Endothelial cell of umbilical vein (primary cell): ENCODE results near the gene SLC9C1. TPM values are rescaled to one million over a fixed set of nuclear protein-coding genes. Genes with fewer than 3 reads are reported as not detected.

ENCODE experiments used
- BruUV-seq: library from RNA; stranded (reverse); fragments of 400-500 nt; replicated peaks from 2 replicates; lab custom pipeline; 2021; lab: Mats Ljungman, UMichigan
- CTCF ChIA-PET: fragments of 300-600, 350-600 bp; sonication (Branson Sonifier 250); formaldehyde crosslinking; loops from one replicate; lab custom pipeline; 2021; ENCODE audit warnings: antibody characterized with exemption, inconsistent platforms; lab: Charles Lee
- POLR2A ChIA-PET: fragments of 300-600, 350-600 bp; sonication (Branson Sonifier 250); formaldehyde crosslinking; loops from one replicate; lab custom pipeline; 2021; ENCODE audit warnings: antibody characterized with exemption, inconsistent platforms; lab: Charles Lee
- DNase-seq: peaks from one replicate; pipeline ENCODE4 v3.0.0-alpha.2; 2011; ENCODE audit warnings: low read depth, low spot score
- FAIRE-seq: peaks from 2 replicates; lab custom pipeline; 2011; peaks lifted over from hg19 to GRCh38; lab: Jason Lieb, UNC
- H2AFZ ChIP-seq: 2 replicates; pipeline ENCODE4 v1.6.0; 2012; ENCODE audit warnings: low read depth, low read length, control low read depth, inconsistent platforms
- H3K27ac ChIP-seq: 2 replicates; pipeline ENCODE4 v1.5.1; 2011; ENCODE audit warnings: low read depth, mild to moderate bottlenecking, control low read depth, low read length, moderate library complexity; ENCODE audit not compliant: insufficient read depth
- H3K27me3 ChIP-seq, 2 experiments: 2 replicates each; pipeline versions ENCODE4 v1.6.0 to v1.6.1; 2011; ENCODE audit warnings: low read length in 2 of 2, mixed read lengths in 1 of 2; ENCODE audit not compliant: control insufficient read depth in 2 of 2, insufficient read depth in 2 of 2
- H3K36me3 ChIP-seq, 2 experiments: 2 replicates in 1 of 2; 3 replicates in 1 of 2; pipeline ENCODE4 v1.5.1; 2011; ENCODE audit warnings: low read length in 2 of 2, mild to moderate bottlenecking in 1 of 2, moderate library complexity in 1 of 2; ENCODE audit not compliant: control insufficient read depth in 2 of 2, insufficient read depth in 2 of 2; ENCODE audit errors: extremely low read depth in 1 of 2
- H3K4me1 ChIP-seq: 3 replicates; pipeline ENCODE4 v1.5.1; 2011; ENCODE audit warnings: mild to moderate bottlenecking, low read length; ENCODE audit not compliant: control insufficient read depth, insufficient read depth; ENCODE audit errors: extremely low read depth
- H3K4me2 ChIP-seq: 2 replicates; pipeline ENCODE4 v1.6.1; 2011; ENCODE audit warnings: low read length, control low read depth, mixed read lengths; ENCODE audit not compliant: insufficient read depth
- H3K4me3 ChIP-seq, 3 experiments: fragments of 200-600 bp in 1 of 3; sonication (generic), shearing (Covaris generic) in 1 of 3; replicated peaks in 1 of 3; 2 replicates each; pipeline ENCODE4 v1.5.1; 2011 to 2016; ENCODE audit warnings: control low read depth in 3 of 3, low read length in 3 of 3, mild to moderate bottlenecking in 2 of 3, inconsistent platforms in 1 of 3, low read depth in 1 of 3, moderate library complexity in 1 of 3; ENCODE audit not compliant: insufficient read depth in 1 of 3
- H3K79me2 ChIP-seq: 2 replicates; pipeline ENCODE4 v1.6.0; 2012; ENCODE audit warnings: low read length, inconsistent platforms; ENCODE audit not compliant: control insufficient read depth, insufficient read depth
- H3K9ac ChIP-seq: replicated peaks from 2 replicates; pipeline ENCODE3; 2011; ENCODE audit warnings: low read length, control low read depth; ENCODE audit not compliant: insufficient read depth; ENCODE audit errors: extremely low read depth
- H3K9me1 ChIP-seq: replicated peaks from 3 replicates; pipeline ENCODE4 v1.6.0; 2011; ENCODE audit warnings: mild to moderate bottlenecking, low read length; ENCODE audit not compliant: control insufficient read depth, insufficient read depth; ENCODE audit errors: extremely low read depth
- H3K9me3 ChIP-seq: replicated peaks from 2 replicates; pipeline ENCODE4 v1.5.1; 2012; ENCODE audit warnings: low read length, inconsistent platforms; ENCODE audit not compliant: control insufficient read depth, insufficient read depth
- H4K20me1 ChIP-seq: replicated peaks from 2 replicates; pipeline ENCODE3; 2011; ENCODE audit warnings: mild to moderate bottlenecking, low read length; ENCODE audit not compliant: control insufficient read depth, insufficient read depth; ENCODE audit errors: extremely low read depth
- EZH2 ChIP-seq: IDR thresholded peaks from 2 replicates; pipeline ENCODE4 v1.6.1; 2012; ENCODE audit warnings: borderline replicate concordance, low read depth, mild to moderate bottlenecking, moderate library complexity, low read length, inconsistent platforms; ENCODE audit not compliant: severe bottlenecking
- FOS ChIP-seq: IDR thresholded peaks from 2 replicates; pipeline ENCODE4 v1.6.1; 2011; ENCODE audit warnings: mild to moderate bottlenecking, low read length, moderate library complexity, borderline replicate concordance; ENCODE audit not compliant: insufficient read depth
- GATA2 ChIP-seq: IDR thresholded peaks from 2 replicates; pipeline ENCODE4 v1.7.0; 2011; ENCODE audit warnings: low read depth, mild to moderate bottlenecking, moderate library complexity, mixed read lengths, low read length; ENCODE audit not compliant: insufficient read length, insufficient read depth
- JUN ChIP-seq: IDR thresholded peaks from 2 replicates; pipeline ENCODE4 v1.6.1; 2011; ENCODE audit warnings: borderline replicate concordance, low read depth; ENCODE audit not compliant: insufficient read length, insufficient read depth
- MYC ChIP-seq: IDR thresholded peaks from one replicate; pipeline ENCODE4 v1.6.1; 2011; ENCODE audit warnings: mild to moderate bottlenecking, low read depth, low read length
- POLR2A ChIP-seq: IDR thresholded peaks from 2 replicates; pipeline ENCODE4 v1.6.1; 2012; ENCODE audit warnings: low read depth, mild to moderate bottlenecking, control low read depth, low read length
- POLR2AphosphoS5 ChIP-seq: IDR thresholded peaks from 2 replicates; pipeline ENCODE4 v1.6.1; 2012; ENCODE audit warnings: low read depth, mild to moderate bottlenecking, control low read depth, low read length, moderate library complexity; ENCODE audit not compliant: insufficient read depth
- dilution Hi-C: fragments of 300-500 bp; cut with MboI; formaldehyde crosslinking; loops from one replicate; pipeline ENCODE4 v1.15.0; 2019; ENCODE audit warnings: low sequenced_read_pairs; ENCODE audit not compliant: extremely low pct_ligation_motif_present
- intact Hi-C: fragments of 100-400 bp; cut with micrococcal nuclease; formaldehyde crosslinking; loops from one replicate; pipeline ENCODE4 v1.10.0; 2022
- polyA plus RNA-seq, 4 experiments: library from polyadenylated mRNA; depleted of rRNA in 3 of 4; stranded (reverse) in 3 of 4; unstranded in 1 of 4; fragments of >200 nt; gene quantifications; 2 replicates each; pipeline versions ENCODE4 v1.2.1 to v1.2.3, GENCODE V29; 2011 to 2012; ENCODE audit warnings: missing spikeins in 1 of 4
- total RNA-seq: library from RNA; stranded (reverse); gene quantifications from 2 replicates; pipeline ENCODE4 v1.2.3, GENCODE V29; 2021
- TF ChIP-seq, protein P1 (sequence below): IDR thresholded peaks from 2 replicates; pipeline ENCODE4 v1.6.1; 2011; ENCODE audit not compliant: insufficient read depth, insufficient read length
- TF ChIP-seq, protein P2 (sequence below), 2 donors: IDR thresholded peaks; 1 replicate in 1 of 2; 2 replicates in 1 of 2; pipeline ENCODE4 v1.5.1; 2011; ENCODE audit warnings: low read length in 2 of 2, mild to moderate bottlenecking in 2 of 2, moderate library complexity in 2 of 2, control low read depth in 1 of 2, inconsistent platforms in 1 of 2, low read depth in 1 of 2; ENCODE audit not compliant: insufficient read depth in 1 of 2; ENCODE audit errors: extremely low read depth in 1 of 2

The SLC9C1 gene
- total and polyA plus RNA-seq, 2 donors (not counting 3 experiments of a cell fraction or from before 2014, with no cell fraction given) = not detected

DNA sequence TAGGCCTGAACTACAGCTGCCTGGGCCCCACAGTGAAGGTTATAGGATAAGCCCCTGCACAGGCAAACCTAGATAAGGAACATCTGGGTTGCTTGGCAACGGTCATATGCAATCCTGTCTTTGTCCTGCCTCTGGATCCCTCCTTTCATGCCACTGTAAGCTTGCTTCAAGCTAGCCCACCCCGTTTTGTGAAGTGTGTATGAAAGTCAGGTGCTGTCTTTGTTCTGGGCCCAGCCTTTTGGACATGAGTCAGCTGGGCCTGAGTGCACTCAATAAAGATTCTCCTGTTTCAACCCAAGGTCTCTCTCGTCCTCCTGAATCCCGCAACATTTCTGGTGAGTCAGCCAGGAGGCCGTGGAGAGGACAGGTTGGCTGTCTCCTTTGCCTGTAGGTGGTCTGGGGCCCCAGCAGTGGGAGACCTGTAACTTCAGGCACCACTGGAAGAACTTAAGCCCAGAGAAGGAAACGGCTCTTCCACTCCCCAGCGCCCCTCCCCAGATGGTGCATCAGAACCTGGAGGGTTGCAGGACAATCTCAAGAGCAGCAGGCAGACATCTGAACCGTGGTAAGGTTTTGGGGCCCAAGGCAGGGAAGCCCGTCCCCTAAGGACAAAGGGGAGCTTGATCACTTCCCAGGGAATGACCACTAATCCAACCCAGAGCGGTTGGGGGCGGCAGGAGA, 8.3 kb upstream of the SLC9C1 start:
- BruUV-seq = no TSS peak
- Histone ChIP-seq H3K79me2 (no peaks in the 10 kb centered on the region), H4K20me1 (no peaks in the 10 kb centered on the region), H3K9me3 (no peaks in the 10 kb centered on the region), H3K9me1 (no peaks in the 10 kb centered on the region), H3K4me3 (no peak overlapping the region), H3K27me3 (no peaks in the 10 kb centered on the region), H3K9ac (no peak overlapping the region), H3K4me2 (no peak overlapping the region), H3K36me3 (no peaks in the 10 kb centered on the region), H2AFZ (peak overlapping the region; percentile 99), H3K27ac (no peak overlapping the region), H3K4me1 (peaks cover 8% of the 10 kb centered on the region)
- CTCF ChIA-PET = interaction anchor here (4.7 kb wide), 1 partner anchor 9 kb away, joined by 64 read pairs; the partner anchor contains the start of gene SLC9C1
- intact Hi-C loops (no loop called here), dilution Hi-C loops (no loop called here)
- TF ChIP-seq POLR2A = no peak
- no peak for DNase-seq
- POLR2A ChIA-PET = no interaction called here
- FAIRE-seq = no peak

DNA sequence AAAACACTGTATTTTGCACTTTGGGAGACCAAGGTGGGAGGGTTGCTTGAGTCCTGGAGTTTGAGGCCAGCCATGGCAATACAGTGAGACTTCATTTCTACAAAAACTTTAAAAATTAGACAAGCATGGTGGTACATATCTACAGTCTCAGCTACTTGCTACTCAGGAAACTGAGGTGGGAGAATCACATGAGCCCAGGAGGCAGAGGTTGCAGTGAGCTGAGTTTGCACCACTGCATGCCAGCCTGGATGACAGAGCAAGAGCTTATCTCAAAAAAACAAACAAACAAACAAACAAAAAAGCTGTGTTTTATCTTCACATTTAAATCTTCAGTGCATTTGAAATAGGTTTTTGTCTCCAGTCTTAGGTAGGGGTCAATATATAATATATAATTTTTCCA, 4.8 kb upstream of the SLC9C1 start:
- Histone ChIP-seq H3K27me3 (no peaks in the 10 kb centered on the region), H3K4me3 (no peak overlapping the region), H3K9me3 (no peaks in the 10 kb centered on the region), H3K27ac (no peak overlapping the region), H3K4me1 (peaks cover 2% of the 10 kb centered on the region), H3K9ac (no peak overlapping the region), H3K4me2 (no peak overlapping the region), H3K9me1 (no peaks in the 10 kb centered on the region), H4K20me1 (no peaks in the 10 kb centered on the region), H2AFZ (no peak overlapping the region), H3K36me3 (no peaks in the 10 kb centered on the region), H3K79me2 (no peaks in the 10 kb centered on the region)
- intact Hi-C loops (no loop called here), dilution Hi-C loops (no loop called here)
- POLR2A ChIA-PET = no interaction called here
- FAIRE-seq = no peak
- TF ChIP-seq FOS (no peak), JUN (no peak), GATA2 (no peak), EZH2 (no peak), POLR2A (no peak), MYC (no peak), POLR2AphosphoS5 (no peak)
- TF ChIP-seq, protein P1, sequence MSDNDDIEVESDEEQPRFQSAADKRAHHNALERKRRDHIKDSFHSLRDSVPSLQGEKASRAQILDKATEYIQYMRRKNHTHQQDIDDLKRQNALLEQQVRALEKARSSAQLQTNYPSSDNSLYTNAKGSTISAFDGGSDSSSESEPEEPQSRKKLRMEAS = no peak
- TF ChIP-seq, protein P2, sequence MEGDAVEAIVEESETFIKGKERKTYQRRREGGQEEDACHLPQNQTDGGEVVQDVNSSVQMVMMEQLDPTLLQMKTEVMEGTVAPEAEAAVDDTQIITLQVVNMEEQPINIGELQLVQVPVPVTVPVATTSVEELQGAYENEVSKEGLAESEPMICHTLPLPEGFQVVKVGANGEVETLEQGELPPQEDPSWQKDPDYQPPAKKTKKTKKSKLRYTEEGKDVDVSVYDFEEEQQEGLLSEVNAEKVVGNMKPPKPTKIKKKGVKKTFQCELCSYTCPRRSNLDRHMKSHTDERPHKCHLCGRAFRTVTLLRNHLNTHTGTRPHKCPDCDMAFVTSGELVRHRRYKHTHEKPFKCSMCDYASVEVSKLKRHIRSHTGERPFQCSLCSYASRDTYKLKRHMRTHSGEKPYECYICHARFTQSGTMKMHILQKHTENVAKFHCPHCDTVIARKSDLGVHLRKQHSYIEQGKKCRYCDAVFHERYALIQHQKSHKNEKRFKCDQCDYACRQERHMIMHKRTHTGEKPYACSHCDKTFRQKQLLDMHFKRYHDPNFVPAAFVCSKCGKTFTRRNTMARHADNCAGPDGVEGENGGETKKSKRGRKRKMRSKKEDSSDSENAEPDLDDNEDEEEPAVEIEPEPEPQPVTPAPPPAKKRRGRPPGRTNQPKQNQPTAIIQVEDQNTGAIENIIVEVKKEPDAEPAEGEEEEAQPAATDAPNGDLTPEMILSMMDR (IDR thresholded peaks at IDR 0.05; ENCODE audit: extremely low read depth in 1 of 2, insufficient read depth in 1 of 2, low read depth in 1 of 2, low read length in 2 of 2) = no peak
- CTCF ChIA-PET = interaction anchor here (1.2 to 1.6 kb wide), 2 partner anchors 187 to 208 kb away, joined by 3 to 6 read pairs; no protein-coding TSS in a partner anchor
- no TSS peak for BruUV-seq
- no peak for DNase-seq
